ENCODE measurements around the gene RBM19. TPM values are rescaled to one million over a fixed set of nuclear protein-coding genes. Genes with fewer than 3 reads are reported as not detected.
"Not testable (repeated sequence)": the region's sequence is repeated elsewhere in the genome, so short reads cannot be mapped to it uniquely, and the experiment has no call there.

Gene RBM19
- total RNA-seq, 1 experiment from 2014 or later: 47.2 TPM

- intact Hi-C loops (cut with micrococcal nuclease; ENCODE audit: unreplicated experiment): no loop called here
- Mint-ChIP-seq H3K27me3 (ENCODE audit: unreplicated experiment) (peaks cover 88% of the 10 kb centered on the region), H3K4me3 (ENCODE audit: low read depth, unreplicated experiment) (no peak overlapping the region), H3K36me3 (ENCODE audit: insufficient read depth, unreplicated experiment) (no peaks in the 10 kb centered on the region), H3K9me3 (ENCODE audit: low read depth, unreplicated experiment) (no peaks in the 10 kb centered on the region), H3K27ac (ENCODE audit: unreplicated experiment) (no peak overlapping the region), H3K4me1 (ENCODE audit: low read depth, unreplicated experiment) (no peaks in the 10 kb centered on the region)
- CTCF ChIA-PET: interaction anchor here (0.6 to 0.7 kb wide), 2 partner anchors 322 to 414 kb away, joined by 3 read pairs; no protein-coding TSS in a partner anchor
- no peak for TF ChIP-seq CTCF (IDR thresholded peaks at IDR 0.05; ENCODE audit: unreplicated experiment)
- no TSS peak for BruUV-seq (replicated peaks)
- no peak for DNase-seq
Measured at GRCh38 chr12:113994051-113994450, 27.9 kb upstream of the RBM19 start.

GRCh38 chr12:113992751-113993150 lies 26.6 kb upstream of the RBM19 start:
- BruUV-seq (replicated peaks); H3K9me3 Mint-ChIP-seq (ENCODE audit: low read depth, unreplicated experiment); H3K36me3 Mint-ChIP-seq (ENCODE audit: insufficient read depth, unreplicated experiment); H3K27ac Mint-ChIP-seq (ENCODE audit: unreplicated experiment); CTCF ChIA-PET; DNase-seq; H3K4me1 Mint-ChIP-seq (ENCODE audit: low read depth, unreplicated experiment); H3K4me3 Mint-ChIP-seq (ENCODE audit: low read depth, unreplicated experiment); intact Hi-C loops (cut with micrococcal nuclease; ENCODE audit: unreplicated experiment): not testable (repeated sequence)
- peaks cover 93% of the 10 kb centered on the region for H3K27me3 Mint-ChIP-seq (ENCODE audit: unreplicated experiment)

GRCh38 chr12:113991224-113992044 lies 25.3 kb upstream of the RBM19 start:
- Mint-ChIP-seq H3K4me1 (ENCODE audit: low read depth, unreplicated experiment) (no peaks in the 10 kb centered on the region), H3K4me3 (ENCODE audit: low read depth, unreplicated experiment) (no peak overlapping the region), H3K9me3 (ENCODE audit: low read depth, unreplicated experiment) (no peaks in the 10 kb centered on the region), H3K27ac (ENCODE audit: unreplicated experiment) (no peak overlapping the region), H3K36me3 (ENCODE audit: insufficient read depth, unreplicated experiment) (no peaks in the 10 kb centered on the region), H3K27me3 (ENCODE audit: unreplicated experiment) (peaks cover 83% of the 10 kb centered on the region)
- intact Hi-C loops (cut with micrococcal nuclease; ENCODE audit: unreplicated experiment): no loop called here
- no TSS peak for BruUV-seq (replicated peaks)
- CTCF ChIA-PET: interaction anchor here (0.6 kb wide), 1 partner anchor 11 kb away, joined by 3 read pairs; no protein-coding TSS in a partner anchor
- TF ChIP-seq CTCF (IDR thresholded peaks at IDR 0.05; ENCODE audit: unreplicated experiment): no peak
- no peak for DNase-seq

GRCh38 chr12:113990250-113991223 lies 24.4 kb upstream of the RBM19 start:
- H3K4me3 Mint-ChIP-seq (ENCODE audit: low read depth, unreplicated experiment): no peak overlapping the region
- intact Hi-C loops (cut with micrococcal nuclease; ENCODE audit: unreplicated experiment): no loop called here
- H3K36me3 Mint-ChIP-seq (ENCODE audit: insufficient read depth, unreplicated experiment): no peaks in the 10 kb centered on the region
- CTCF ChIA-PET: interaction anchor here (0.7 kb wide), 1 partner anchor 210 kb away, joined by 3 read pairs; no protein-coding TSS in a partner anchor
- H3K4me1 Mint-ChIP-seq (ENCODE audit: low read depth, unreplicated experiment): no peaks in the 10 kb centered on the region
- BruUV-seq (replicated peaks): no TSS peak
- peaks cover 76% of the 10 kb centered on the region for H3K27me3 Mint-ChIP-seq (ENCODE audit: unreplicated experiment)
- no peaks in the 10 kb centered on the region for H3K9me3 Mint-ChIP-seq (ENCODE audit: low read depth, unreplicated experiment)
- TF ChIP-seq CTCF (IDR thresholded peaks at IDR 0.05; ENCODE audit: unreplicated experiment): no peak
- no peak overlapping the region for H3K27ac Mint-ChIP-seq (ENCODE audit: unreplicated experiment)
- DNase-seq: no peak

Measured in Calu3 (cell line).